ENCODE results near the gene SERPINA12. TPM values are rescaled to one million over a fixed set of nuclear protein-coding genes. Genes with fewer than 3 reads are reported as not detected.

The SERPINA12 gene
- total and polyA plus RNA-seq, 10 of the 15 experiments (the other 5 are each of a cell fraction or from before 2014, with no cell fraction given): not detected

- no peak overlapping the region for H3K4me2 ChIP-seq (ENCODE audit: control insufficient read depth, insufficient read depth)
- ATAC-seq: no peak
- no peak overlapping the region for H3K27ac ChIP-seq (ENCODE audit: control insufficient read depth, insufficient read depth)
- H3K36me3 ChIP-seq (ENCODE audit: control insufficient read depth in 2 of 2, insufficient read depth in 2 of 2, low read length in 1 of 2): no peaks in the 10 kb centered on the region
- peaks cover 0 to 1% of the 10 kb centered on the region in 2 experiments; a peak in 2 of 4 replicates for H3K27me3 ChIP-seq (replicated peaks in 1 of 2; ENCODE audit: control insufficient read depth in 2 of 2, insufficient read depth in 2 of 2, low read length in 1 of 2)
- FAIRE-seq: no peak
- WGBS (ENCODE audit: insufficient coverage, insufficient replicate concordance, low lambda C conversion rate, missing lambda C conversion rate): 42% methylated on average over 6 of the region's 6 CpGs
- H4K20me1 ChIP-seq (ENCODE audit: control insufficient read depth, insufficient read depth): no peaks in the 10 kb centered on the region
- H2AFZ ChIP-seq (ENCODE audit: control insufficient read depth, low read depth, low read length): no peak overlapping the region
- ChIA-PET POLR2A (no interaction called here), RAD21 (ENCODE audit: unreplicated experiment) (interaction anchor here (0.7 kb wide), 1 partner anchor 42 kb away, joined by 3 read pairs; no protein-coding TSS in a partner anchor), SMC1A (ENCODE audit: uncharacterized antibody, unreplicated experiment) (no interaction called here), CTCF (no interaction called here)
- TF ChIP-seq YBX1 (IDR thresholded peaks at IDR 0.05) (no peak), SREBF2 (IDR thresholded peaks at IDR 0.05; ENCODE audit: low read length) (no peak), SUZ12 (IDR thresholded peaks at IDR 0.05; ENCODE audit: unreplicated experiment) (no peak), SMC3 (IDR thresholded peaks at IDR 0.05; ENCODE audit: borderline replicate concordance, low read length) (no peak), FOS (IDR thresholded peaks at IDR 0.05; ENCODE audit: borderline replicate concordance, extremely low read depth, insufficient read length) (no peak), ZZZ3 (IDR thresholded peaks at IDR 0.05; ENCODE audit: control insufficient read depth, insufficient read length, low read depth) (no peak), ZNF217 (IDR thresholded peaks at IDR 0.05) (no peak), FOXM1 (IDR thresholded peaks at IDR 0.05; ENCODE audit: low read depth, low read length) (no peak), HDAC6 (IDR thresholded peaks at IDR 0.05; ENCODE audit: unreplicated experiment) (no peak), RBBP5 (conservative IDR thresholded peaks at IDR 0.05) (no peak), SUPT20H (IDR thresholded peaks at IDR 0.05; ENCODE audit: borderline replicate concordance, control insufficient read depth, low read depth, low read length) (no peak), PAX8 (IDR thresholded peaks at IDR 0.05) (no peak)
- TF ChIP-seq, protein P1, sequence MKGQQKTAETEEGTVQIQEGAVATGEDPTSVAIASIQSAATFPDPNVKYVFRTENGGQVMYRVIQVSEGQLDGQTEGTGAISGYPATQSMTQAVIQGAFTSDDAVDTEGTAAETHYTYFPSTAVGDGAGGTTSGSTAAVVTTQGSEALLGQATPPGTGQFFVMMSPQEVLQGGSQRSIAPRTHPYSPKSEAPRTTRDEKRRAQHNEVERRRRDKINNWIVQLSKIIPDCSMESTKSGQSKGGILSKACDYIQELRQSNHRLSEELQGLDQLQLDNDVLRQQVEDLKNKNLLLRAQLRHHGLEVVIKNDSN (IDR thresholded peaks at IDR 0.05; ENCODE audit: borderline replicate concordance, extremely low read length, insufficient read depth, low read depth, low read length): no peak
- TF ChIP-seq, protein P2, sequence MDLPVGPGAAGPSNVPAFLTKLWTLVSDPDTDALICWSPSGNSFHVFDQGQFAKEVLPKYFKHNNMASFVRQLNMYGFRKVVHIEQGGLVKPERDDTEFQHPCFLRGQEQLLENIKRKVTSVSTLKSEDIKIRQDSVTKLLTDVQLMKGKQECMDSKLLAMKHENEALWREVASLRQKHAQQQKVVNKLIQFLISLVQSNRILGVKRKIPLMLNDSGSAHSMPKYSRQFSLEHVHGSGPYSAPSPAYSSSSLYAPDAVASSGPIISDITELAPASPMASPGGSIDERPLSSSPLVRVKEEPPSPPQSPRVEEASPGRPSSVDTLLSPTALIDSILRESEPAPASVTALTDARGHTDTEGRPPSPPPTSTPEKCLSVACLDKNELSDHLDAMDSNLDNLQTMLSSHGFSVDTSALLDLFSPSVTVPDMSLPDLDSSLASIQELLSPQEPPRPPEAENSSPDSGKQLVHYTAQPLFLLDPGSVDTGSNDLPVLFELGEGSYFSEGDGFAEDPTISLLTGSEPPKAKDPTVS (IDR thresholded peaks at IDR 0.05; ENCODE audit: low read depth, low read length): no peak
- in situ Hi-C loops (cut with MboI) (no loop called here), intact Hi-C loops (cut with micrococcal nuclease; ENCODE audit: unreplicated experiment) (no loop called here)
- H3K79me2 ChIP-seq (ENCODE audit: control insufficient read depth, insufficient read depth, low read length): no peaks in the 10 kb centered on the region
- no peak overlapping the region for H3K9ac ChIP-seq (ENCODE audit: control insufficient read depth, insufficient read depth, low read length)
- H3K4me1 ChIP-seq (ENCODE audit: control insufficient read depth, insufficient read depth, low read length): no peaks in the 10 kb centered on the region
- DNase-seq (ENCODE audit: low read depth, low spot score): no peak
- no peaks in the 10 kb centered on the region for H3K9me3 ChIP-seq (replicated peaks; ENCODE audit: control insufficient read depth, insufficient read depth, low read length)
- no peak overlapping the region for H3K4me3 ChIP-seq
- no TSS peak for BruUV-seq (replicated peaks)
Observed at GRCh38 chr14:94449930-94450329, 59.3 kb downstream of the SERPINA12 start.

All from GM12878 (cell line).